Raji (cell line): ENCODE results near the gene RRP8.

ENCODE experiments used
- POLR2A ChIP-seq: IDR thresholded peaks from 2 replicates; pipeline ENCODE4 v1.6.1; 2011; ENCODE audit warnings: low read depth, low read length, control low read depth; ENCODE audit not compliant: insufficient read depth

RRP8 gene

DNA sequence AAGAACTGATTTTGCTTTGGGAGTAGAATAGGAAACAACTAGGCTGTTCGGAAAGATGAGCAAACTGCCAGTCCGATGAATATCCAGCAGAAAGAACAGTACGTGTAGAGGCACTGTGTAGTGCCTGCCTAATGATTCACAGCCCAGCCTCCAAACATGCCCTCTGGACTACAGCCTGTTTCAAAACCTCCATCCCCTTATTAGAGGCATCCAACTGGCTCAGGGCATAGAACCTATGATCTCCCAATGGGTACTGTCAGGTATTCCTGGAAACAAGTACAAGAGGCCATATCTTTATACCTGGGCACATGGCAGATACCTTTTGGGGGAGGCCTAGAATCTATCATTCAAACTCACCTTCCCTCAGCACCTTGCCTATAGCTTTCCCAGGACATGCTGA lies 4.9 kb downstream of the RRP8 start:
- no peak for TF ChIP-seq POLR2A

- no peak for TF ChIP-seq POLR2A
Observed at GRCh38 chr11:6596239-6596877, 7.1 kb downstream of the RRP8 start.

GRCh38 chr11:6594142-6594768 lies 9.2 kb downstream of the RRP8 start:
- no peak for TF ChIP-seq POLR2A

- no peak for TF ChIP-seq POLR2A
Observed at GRCh38 chr11:6588018-6588417, 15.4 kb downstream of the RRP8 start.

- no peak for TF ChIP-seq POLR2A
Observed at GRCh38 chr11:6587360-6587953, 16.0 kb downstream of the RRP8 start.

GRCh38 chr11:6586434-6587359 lies 16.7 kb downstream of the RRP8 start:
- no peak for TF ChIP-seq POLR2A

DNA sequence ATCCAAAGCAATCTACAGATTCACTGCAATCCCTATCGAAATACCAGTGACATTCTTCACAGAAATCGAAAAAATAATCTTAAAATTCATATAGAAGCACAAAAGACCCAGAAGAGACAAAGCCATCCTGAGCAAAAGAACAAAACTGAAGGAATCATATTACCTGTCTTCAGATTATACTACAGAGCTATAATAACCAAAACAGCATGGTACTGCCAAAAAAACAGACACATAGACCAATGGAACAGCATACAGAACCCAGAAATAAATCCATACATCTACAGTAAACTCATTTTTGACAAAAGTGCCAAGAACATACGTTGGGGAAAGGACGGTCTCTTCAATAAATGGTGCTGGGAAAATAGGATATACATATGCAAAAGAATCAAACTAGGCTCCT lies 18.9 kb downstream of the RRP8 start:
- no peak for TF ChIP-seq POLR2A

- no peak for TF ChIP-seq POLR2A
Observed at GRCh38 chr11:6583584-6583983, 19.8 kb downstream of the RRP8 start.

GRCh38 chr11:6579681-6580080 lies 23.7 kb downstream of the RRP8 start:
- TF ChIP-seq POLR2A: no peak

- no peak for TF ChIP-seq POLR2A
Observed at GRCh38 chr11:6578134-6578533, 25.3 kb downstream of the RRP8 start.

GRCh38 chr11:6576471-6577373 lies 26.7 kb downstream of the RRP8 start:
- no peak for TF ChIP-seq POLR2A

- no peak for TF ChIP-seq POLR2A
Observed at GRCh38 chr11:6574816-6575715, 28.4 kb downstream of the RRP8 start.

DNA sequence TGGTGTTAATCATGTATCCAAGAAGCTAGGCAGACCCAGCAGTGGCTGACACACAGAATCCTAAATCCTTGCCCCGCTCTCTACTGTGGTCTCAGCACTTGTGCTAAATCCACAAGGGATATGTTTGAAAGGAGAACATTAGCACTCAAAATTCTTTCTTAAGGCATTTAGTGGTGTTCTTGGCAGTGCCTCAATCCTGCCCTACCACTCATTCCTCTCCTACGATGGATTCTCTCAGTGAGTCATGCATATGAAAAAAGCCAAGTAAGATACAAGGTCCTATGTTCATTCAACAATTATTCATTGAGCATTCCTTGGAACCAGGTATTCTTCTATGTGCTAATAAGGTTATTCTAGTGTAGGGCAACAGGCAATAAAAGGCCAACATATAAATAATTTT lies 31.2 kb downstream of the RRP8 start:
- no peak for TF ChIP-seq POLR2A
